RWPE1 (cell line): ENCODE data around the gene MYO18B.

Experiments
- CTCF ChIA-PET: fragments of 350-600 bp; sonication (Branson Sonifier 250); formaldehyde crosslinking; extraction: SDS; loops from one replicate; lab custom pipeline; 2021; lab: Yijun Ruan, JAX
- POLR2A ChIA-PET: fragments of 400-600 bp; formaldehyde crosslinking; extraction: SDS; loops from one replicate; lab custom pipeline; 2020; ENCODE audit warnings: antibody characterized with exemption; ENCODE audit not compliant: low non-redundant PET; lab: Yijun Ruan, JAX
- DNase-seq: peaks from one replicate; pipeline ENCODE4 v3.0.0; 2012; ENCODE audit warnings: low spot score
- H3K27ac ChIP-seq: fragments of 450-650 bp; 2 replicates; pipeline ENCODE4 v1.5.1; 2017
- CTCF ChIP-seq: fragments of 450-650 bp; conservative IDR thresholded peaks from 2 replicates; pipeline ENCODE4 v1.5.1; 2017; ENCODE audit warnings: low read depth, mild to moderate bottlenecking

MYO18B gene

GRCh38 chr22:26057731-26058130 lies 315.7 kb downstream of the MYO18B start:
- H3K27ac ChIP-seq = no peak overlapping the region
- CTCF ChIA-PET = interaction anchor here (0.5 kb wide), 1 partner anchor 11 kb away, joined by 3 read pairs; no protein-coding TSS in a partner anchor
- POLR2A ChIA-PET = no interaction called here

GRCh38 chr22:26064048-26064447 lies 322.1 kb downstream of the MYO18B start:
- POLR2A ChIA-PET = no interaction called here
- H3K27ac ChIP-seq = no peak overlapping the region
- CTCF ChIA-PET = no interaction called here
- TF ChIP-seq CTCF = no peak
- DNase-seq = no peak

More at GRCh38 chr22:26057731-26058130, 315.7 kb downstream of the MYO18B start:
- TF ChIP-seq CTCF = no peak
- no peak for DNase-seq

- no peak for TF ChIP-seq CTCF
- peak; percentile 2 for DNase-seq
- ChIA-PET CTCF (no interaction called here), POLR2A (no interaction called here)
- H3K27ac ChIP-seq = no peak overlapping the region
These were observed 323.9 kb downstream of the MYO18B start for GRCh38 chr22:26065847-26066246.

GRCh38 chr22:26066534-26066933 lies 324.5 kb downstream of the MYO18B start:
- no peak for TF ChIP-seq CTCF
- POLR2A ChIA-PET = no interaction called here
- no peak for DNase-seq
- no peak overlapping the region for H3K27ac ChIP-seq
- CTCF ChIA-PET = interaction anchor here (0.7 kb wide), 1 partner anchor 149 kb away, joined by 3 read pairs; no protein-coding TSS in a partner anchor

- H3K27ac ChIP-seq = no peak overlapping the region
- no peak for TF ChIP-seq CTCF
- POLR2A ChIA-PET = no interaction called here
- CTCF ChIA-PET = interaction anchor here (0.6 kb wide), 1 partner anchor 11 kb away, joined by 3 read pairs; no protein-coding TSS in a partner anchor
- no peak for DNase-seq
These were observed 326.6 kb downstream of the MYO18B start for GRCh38 chr22:26068571-26068970.

GRCh38 chr22:26072621-26073020 lies 330.6 kb downstream of the MYO18B start:
- no peak for TF ChIP-seq CTCF
- CTCF ChIA-PET = no interaction called here
- no peak overlapping the region for H3K27ac ChIP-seq
- no peak for DNase-seq
- POLR2A ChIA-PET = no interaction called here
